Measurements from ENCODE around the gene RANGRF. TPM values are rescaled to one million over a fixed set of nuclear protein-coding genes. Genes with fewer than 3 reads are reported as not detected.
"Not testable (repeated sequence)": the region's sequence is repeated elsewhere in the genome, so short reads cannot be mapped to it uniquely, and the experiment has no call there.

The RANGRF gene
- total RNA-seq, result 9.5 and 13.4 TPM in 2 replicates

GRCh38 chr17:8288336-8289102, at the start of gene RANGRF:
RANGRF (plus strand) TSS chr17:8288670; CDS start chr17:8288789, 119 bp downstream.
- peak; percentile 86 for DNase-seq

GRCh38 chr17:8243827-8244226, 44.6 kb upstream of the RANGRF start:
- DNase-seq, result no peak

- DNase-seq, result no peak
These were observed 43.7 kb upstream of the RANGRF start for GRCh38 chr17:8244768-8245167.

- DNase-seq, result peak; percentile 96
These were observed 39.5 kb upstream of the RANGRF start, which contains the start of gene PFAS for GRCh38 chr17:8248751-8249607. PFAS (plus strand) TSS chr17:8249289; CDS start chr17:8253938, 4,649 bp downstream.

GRCh38 chr17:8249621-8250500, 38.6 kb upstream of the RANGRF start:
- no peak for DNase-seq

- DNase-seq, result not testable (repeated sequence)
These were observed 37.1 kb upstream of the RANGRF start for GRCh38 chr17:8251411-8251810.

GRCh38 chr17:8253801-8254200, 34.7 kb upstream of the RANGRF start:
- peak; percentile 66 for DNase-seq

GRCh38 chr17:8254881-8255280, 33.6 kb upstream of the RANGRF start:
- DNase-seq, result no peak

- peak; percentile 35 for DNase-seq
These were observed 33.0 kb upstream of the RANGRF start for GRCh38 chr17:8255499-8255898.

GRCh38 chr17:8256291-8256690, 32.2 kb upstream of the RANGRF start:
- DNase-seq, result no peak

GRCh38 chr17:8256691-8257090, 31.8 kb upstream of the RANGRF start:
- no peak for DNase-seq

- no peak for DNase-seq
These were observed 30.7 kb upstream of the RANGRF start for GRCh38 chr17:8257801-8258200.

GRCh38 chr17:8264320-8264719, 24.1 kb upstream of the RANGRF start:
- no peak for DNase-seq

- DNase-seq, result no peak
These were observed 23.5 kb upstream of the RANGRF start for GRCh38 chr17:8264836-8265542.

GRCh38 chr17:8266648-8267479, 21.6 kb upstream of the RANGRF start:
- no peak for DNase-seq

GRCh38 chr17:8267480-8268147, 20.9 kb upstream of the RANGRF start:
- no peak for DNase-seq

GRCh38 chr17:8268550-8269298, 19.7 kb upstream of the RANGRF start:
- no peak for DNase-seq

GRCh38 chr17:8272421-8272820, 16.0 kb upstream of the RANGRF start:
- no peak for DNase-seq

GRCh38 chr17:8273884-8274444, 14.5 kb upstream of the RANGRF start:
- DNase-seq, result no peak

Data from dermis blood vessel endothelial cell (primary cell).